B cell (primary cell): ENCODE results near the gene LHX6. TPM values are rescaled to one million over a fixed set of nuclear protein-coding genes. Genes with fewer than 3 reads are reported as not detected.
A peak's percentile ranks its signal among the peaks of the same experiment; 100 is the strongest.

ENCODE experiments used
- ATAC-seq: fragments of 200-7000 bp; cut with Tn5 transposase; one replicate; pipeline ENCODE4 v1.10.0; 2021; ENCODE audit warnings: low read depth, mild to moderate bottlenecking, moderate number of reproducible peaks, moderate library complexity
- CTCF ChIA-PET: fragments of 350-600 bp; sonication (Branson Sonifier 250); formaldehyde crosslinking; loops from one replicate; lab custom pipeline; 2021; ENCODE audit warnings: antibody characterized with exemption, inconsistent platforms; lab: Charles Lee
- POLR2A ChIA-PET: fragments of 350-600 bp; sonication (Branson Sonifier 250); formaldehyde crosslinking; loops from one replicate; lab custom pipeline; 2021; ENCODE audit warnings: antibody characterized with exemption; lab: Charles Lee
- DNase-seq: peaks from one replicate; pipeline ENCODE4 v3.0.0; 2013
- H2AFZ ChIP-seq: 2 replicates; pipeline ENCODE4 v1.6.1; 2012; ENCODE audit warnings: mild to moderate bottlenecking, low read depth, low read length; ENCODE audit not compliant: insufficient read depth, poor library complexity, severe bottlenecking
- H3K27ac ChIP-seq, 2 donors: 1 replicate in 1 of 2; 2 replicates in 1 of 2; pipeline ENCODE4 v1.5.1; 2012 to 2013; ENCODE audit warnings: low read length in 2 of 2, mild to moderate bottlenecking in 2 of 2, moderate library complexity in 1 of 2
- H3K27me3 ChIP-seq, 4 experiments: fragments of 200-600 bp in 1 of 4; sonication (generic) in 1 of 4; replicated peaks in 1 of 4; 1 replicate in 2 of 4; 2 replicates in 2 of 4; pipeline versions ENCODE4 v1.6.1 to v1.7.0; 2013 to 2016; ENCODE audit warnings: low read length in 3 of 4, mild to moderate bottlenecking in 2 of 4, mixed read lengths in 1 of 4, moderate library complexity in 1 of 4; ENCODE audit not compliant: insufficient read depth in 4 of 4, control insufficient read depth in 3 of 4; ENCODE audit errors: control extremely low read depth in 1 of 4
- H3K36me3 ChIP-seq, 2 experiments: replicated peaks in 1 of 2; 1 replicate in 1 of 2; 2 replicates in 1 of 2; pipeline versions ENCODE4 v1.6.1 to v1.7.1; 2013; ENCODE audit warnings: low read length in 1 of 2; ENCODE audit not compliant: insufficient read depth in 2 of 2, control insufficient read depth in 1 of 2; ENCODE audit errors: control extremely low read depth in 1 of 2, extremely low read depth in 1 of 2
- H3K4me1 ChIP-seq, 2 donors: fragments of 200-600 bp in 1 of 2; sonication (generic) in 1 of 2; 1 replicate in 1 of 2; 2 replicates in 1 of 2; pipeline versions ENCODE4 v1.5.1 to v1.6.1; 2013 to 2017; ENCODE audit warnings: low read length in 2 of 2; ENCODE audit not compliant: control insufficient read depth in 2 of 2, insufficient read depth in 2 of 2
- H3K4me2 ChIP-seq: replicated peaks from 2 replicates; pipeline ENCODE3; 2012; ENCODE audit warnings: mild to moderate bottlenecking, low read depth, low read length; ENCODE audit not compliant: poor library complexity, severe bottlenecking
- H3K4me3 ChIP-seq, 5 experiments: fragments of 200-600 bp in 1 of 5; sonication (generic) in 1 of 5; 1 replicate in 3 of 5; 2 replicates in 2 of 5; pipeline versions ENCODE4 v1.5.1 to v1.7.0; 2011 to 2016; ENCODE audit warnings: low read length in 4 of 5, mild to moderate bottlenecking in 4 of 5, low read depth in 2 of 5, control low read depth in 1 of 5, moderate library complexity in 1 of 5; ENCODE audit not compliant: insufficient read depth in 1 of 5; ENCODE audit errors: control extremely low read depth in 1 of 5, extremely low read depth in 1 of 5
- H3K79me2 ChIP-seq: fragments of 200-600 bp; sonication (generic); one replicate; pipeline ENCODE4 v1.6.0; 2016; ENCODE audit warnings: low read length; ENCODE audit not compliant: control insufficient read depth, insufficient read depth
- H3K9ac ChIP-seq: fragments of 200-600 bp; sonication (generic); 2 replicates; pipeline ENCODE4 v1.6.1; 2017; ENCODE audit warnings: mild to moderate bottlenecking, low read length, moderate library complexity
- H3K9me3 ChIP-seq, 3 donors: one replicate each; pipeline versions ENCODE4 v1.6.1 to v1.7.1; 2013; ENCODE audit warnings: low read length in 2 of 3; ENCODE audit not compliant: control insufficient read depth in 2 of 3, insufficient read depth in 1 of 3; ENCODE audit errors: control extremely low read depth in 1 of 3
- H4K20me1 ChIP-seq: 2 replicates; pipeline ENCODE4 v1.6.0; 2012; ENCODE audit warnings: mild to moderate bottlenecking, low read length; ENCODE audit not compliant: insufficient read depth, control insufficient read depth, poor library complexity, severe bottlenecking
- H3K27ac Mint-ChIP-seq: one replicate; pipeline ENCODE4 v1.8.0; 2021; ENCODE audit warnings: mixed read lengths
- H3K27me3 Mint-ChIP-seq: one replicate; pipeline ENCODE4 v1.8.0; 2021; ENCODE audit warnings: mixed read lengths
- H3K4me1 Mint-ChIP-seq: one replicate; pipeline ENCODE4 v1.8.0; 2021; ENCODE audit warnings: mixed read lengths
- H3K4me3 Mint-ChIP-seq: one replicate; pipeline ENCODE4 v1.8.0; 2021; ENCODE audit warnings: mixed read lengths
- H3K9me3 Mint-ChIP-seq: one replicate; pipeline ENCODE4 v1.8.0; 2022; ENCODE audit warnings: mixed read lengths; ENCODE audit not compliant: insufficient read depth
- CTCF ChIP-seq: fragments of 200-600 bp; IDR thresholded peaks from one replicate; pipeline ENCODE4 v1.8.0; 2022; ENCODE audit warnings: antibody characterized with exemption, mild to moderate bottlenecking
- EZH2 ChIP-seq: IDR thresholded peaks from 2 replicates; pipeline ENCODE4 v1.6.1; 2012; ENCODE audit warnings: borderline replicate concordance, low read depth, mild to moderate bottlenecking, moderate library complexity, low read length; ENCODE audit not compliant: insufficient read depth, poor library complexity, severe bottlenecking
- WGBS: methylation state at CpG from one replicate; pipeline ENCODE4 v1.1.5; 2013; ENCODE audit warnings: missing lambda C conversion rate; ENCODE audit not compliant: insufficient coverage; 5-methylcytosine and 5-hydroxymethylcytosine counted together
- intact Hi-C: fragments of 100-400 bp; cut with micrococcal nuclease; formaldehyde crosslinking; loops from one replicate; pipeline ENCODE4 v1.10.0; 2022
- polyA minus RNA-seq: library from RNA; depleted of rRNA, polyadenylated mRNA; stranded (reverse); fragments of >200 nt; gene quantifications from 2 replicates; pipeline ENCODE4 v1.2.3, GENCODE V29; 2012
- polyA plus RNA-seq: library from polyadenylated mRNA; depleted of rRNA; stranded (reverse); fragments of >200 nt; gene quantifications from 2 replicates; pipeline ENCODE4 v1.2.3, GENCODE V29; 2012
- total RNA-seq, 2 donors: library from RNA; stranded (reverse); fragments of 120-200 nt in 1 of 2; gene quantifications; 1 replicate in 1 of 2; 2 replicates in 1 of 2; pipeline versions ENCODE4 v1.2.3 to v1.2.4, GENCODE V29; 2013 to 2022

Gene LHX6
- not detected in 2 replicates for total RNA-seq
- 0.05 TPM for total RNA-seq (2013)
- polyA plus RNA-seq = 0.03 and 0.04 TPM in 2 replicates
- polyA minus RNA-seq = 0.34 TPM in 1 of 2 replicates, not detected in the other

GRCh38 chr9:122228568-122229484 is at the start of gene LHX6:
LHX6 (minus strand) TSS chr9:122228957; CDS start chr9:122228740, 217 bp downstream.
- ATAC-seq (peak; percentile 21), DNase-seq (peak; percentile 38)
- Mint-ChIP-seq H3K4me3 (peak within 1 kb of the TSS; percentile 79), H3K4me1 (peaks cover 4% of the 10 kb centered on the region), H3K27ac (no peak within 1 kb of the TSS), H3K9me3 (no peaks in the 10 kb centered on the region), H3K27me3 (peaks cover 31% of the 10 kb centered on the region)
- Histone ChIP-seq H3K4me3 (peak within 1 kb of the TSS in 3 of 5 experiments; percentile 20 to 62 (median 34)), H4K20me1 (no peaks in the 10 kb centered on the region), H3K36me3 (no peaks in the 10 kb centered on the region), H2AFZ (peak within 1 kb of the TSS; percentile 54), H3K4me2 (peak within 1 kb of the TSS; percentile 87), H3K4me1 (peaks cover 5 to 12% of the 10 kb centered on the region in 2 donors), H3K27ac (no peak within 1 kb of the TSS), H3K79me2 (no peaks in the 10 kb centered on the region), H3K27me3 (peaks cover 0 to 36% (median 24%) of the 10 kb centered on the region in 4 experiments), H3K9me3 (peaks cover 0 to 12% (median 0%) of the 10 kb centered on the region in 3 donors), H3K9ac (peak within 1 kb of the TSS; percentile 51)
- TF ChIP-seq EZH2 = no peak
- no peak for TF ChIP-seq CTCF
- ChIA-PET POLR2A (no interaction called here), CTCF (no interaction called here)
- WGBS = 17% methylated on average over 59 of the region's 70 CpGs
- intact Hi-C loops = no loop called here
